Breast epithelium (tissue), 4 donors: ENCODE data around the gene LCN2. TPM values are rescaled to one million over a fixed set of nuclear protein-coding genes. Genes with fewer than 3 reads are reported as not detected.
A peak's percentile ranks its signal among the peaks of the same experiment; 100 is the strongest.

ENCODE experiments used
- DNase-seq, 2 donors: peaks; one replicate each; pipeline ENCODE4 v3.0.0-alpha.2; 2019; ENCODE audit warnings: low spot score in 2 of 2
- H3K27ac ChIP-seq, 2 donors: fragments of 200-600 bp; sonication (generic) in 1 of 2; one replicate each; pipeline ENCODE4 v1.5.1; 2016 to 2019; ENCODE audit warnings: mild to moderate bottlenecking in 1 of 2
- H3K27me3 ChIP-seq, 2 donors: fragments of 200-600 bp; sonication (generic) in 1 of 2; one replicate each; pipeline versions ENCODE4 v1.5.1 to v1.6.0; 2017 to 2019; ENCODE audit warnings: control low read depth in 1 of 2, mild to moderate bottlenecking in 1 of 2
- H3K36me3 ChIP-seq: fragments of 200-600 bp; one replicate; pipeline ENCODE4 v1.5.1; 2019
- H3K4me1 ChIP-seq, 2 donors: fragments of 200-600 bp; sonication (generic); one replicate each; pipeline ENCODE4 v1.5.1; 2016 to 2019; ENCODE audit warnings: control low read depth in 1 of 2
- H3K4me3 ChIP-seq, 3 donors: fragments of 200-600 bp; sonication (generic); 1 replicate in 2 of 3; 2 replicates in 1 of 3; pipeline ENCODE4 v1.5.1; 2016 to 2019; ENCODE audit warnings: mild to moderate bottlenecking in 3 of 3, moderate library complexity in 2 of 3
- H3K9me3 ChIP-seq, 2 donors: fragments of 200-600 bp; sonication (generic) in 1 of 2; one replicate each; pipeline ENCODE4 v1.5.1; 2016 to 2019; ENCODE audit warnings: control low read depth in 1 of 2
- POLR2A ChIP-seq: fragments of 450-650 bp; IDR thresholded peaks from one replicate; pipeline ENCODE4 v1.6.1; 2016; ENCODE audit warnings: antibody characterized with exemption, mild to moderate bottlenecking, moderate library complexity
- POLR2AphosphoS5 ChIP-seq, 3 donors: sonication (generic); formaldehyde crosslinking; IDR thresholded peaks; one replicate each; pipeline ENCODE4 v1.6.1; 2017; ENCODE audit warnings: antibody characterized with exemption in 3 of 3
- intact Hi-C: fragments of 100-400 bp; cut with DNase I; formaldehyde crosslinking; loops from one replicate; pipeline ENCODE4 v1.15.1; 2023; ENCODE audit warnings: low total_unique reads
- total RNA-seq, 3 donors: library from RNA; depleted of rRNA; stranded (reverse); fragments of >200 nt; gene quantifications; one replicate each; pipeline ENCODE4 v1.1.0, GENCODE V29; 2016
- TF ChIP-seq, protein P1 (sequence below), 3 donors: fragments of 450-650 bp; IDR thresholded peaks; one replicate each; pipeline ENCODE4 v1.5.1; 2016 to 2017; ENCODE audit warnings: antibody characterized with exemption in 3 of 3, mild to moderate bottlenecking in 3 of 3, moderate library complexity in 3 of 3

The LCN2 gene
- total RNA-seq, 3 donors from 2014 or later: 38.5 to 42.3 TPM; not detected in 1

DNA sequence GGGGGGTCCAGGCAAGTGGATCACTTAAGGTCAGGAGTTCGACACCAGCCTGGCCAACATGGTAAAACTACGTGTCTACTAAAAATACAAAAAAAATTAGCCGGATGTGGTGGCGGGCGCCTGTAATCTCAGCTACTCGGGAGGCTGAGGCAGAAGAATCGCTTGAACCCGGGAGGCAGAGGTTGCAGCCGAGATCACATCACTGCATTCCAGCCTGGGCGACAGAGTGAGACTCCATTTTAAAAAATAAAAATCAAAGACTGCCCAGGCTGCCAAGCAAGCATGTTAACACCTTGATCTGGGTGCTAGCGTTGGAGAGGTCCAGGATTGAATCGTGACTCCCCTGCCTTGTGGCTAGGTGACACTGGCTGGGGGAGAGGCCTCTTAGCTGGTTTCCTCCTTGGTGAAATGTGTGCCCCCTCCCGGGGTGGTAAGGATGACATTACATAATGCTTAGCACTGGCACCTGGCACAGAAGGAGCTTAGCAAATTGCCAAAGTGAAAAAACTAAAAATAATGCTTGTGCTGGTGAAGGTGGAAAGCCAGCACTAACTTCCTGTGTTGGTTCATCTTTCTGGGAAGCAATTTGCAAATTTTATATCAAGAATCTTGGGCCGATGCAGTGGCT, 44.3 kb downstream of the LCN2 start:
- DNase-seq: no peak
- TF ChIP-seq, protein P1, sequence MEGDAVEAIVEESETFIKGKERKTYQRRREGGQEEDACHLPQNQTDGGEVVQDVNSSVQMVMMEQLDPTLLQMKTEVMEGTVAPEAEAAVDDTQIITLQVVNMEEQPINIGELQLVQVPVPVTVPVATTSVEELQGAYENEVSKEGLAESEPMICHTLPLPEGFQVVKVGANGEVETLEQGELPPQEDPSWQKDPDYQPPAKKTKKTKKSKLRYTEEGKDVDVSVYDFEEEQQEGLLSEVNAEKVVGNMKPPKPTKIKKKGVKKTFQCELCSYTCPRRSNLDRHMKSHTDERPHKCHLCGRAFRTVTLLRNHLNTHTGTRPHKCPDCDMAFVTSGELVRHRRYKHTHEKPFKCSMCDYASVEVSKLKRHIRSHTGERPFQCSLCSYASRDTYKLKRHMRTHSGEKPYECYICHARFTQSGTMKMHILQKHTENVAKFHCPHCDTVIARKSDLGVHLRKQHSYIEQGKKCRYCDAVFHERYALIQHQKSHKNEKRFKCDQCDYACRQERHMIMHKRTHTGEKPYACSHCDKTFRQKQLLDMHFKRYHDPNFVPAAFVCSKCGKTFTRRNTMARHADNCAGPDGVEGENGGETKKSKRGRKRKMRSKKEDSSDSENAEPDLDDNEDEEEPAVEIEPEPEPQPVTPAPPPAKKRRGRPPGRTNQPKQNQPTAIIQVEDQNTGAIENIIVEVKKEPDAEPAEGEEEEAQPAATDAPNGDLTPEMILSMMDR (IDR thresholded peaks at IDR 0.05): no peak
- no peak for TF ChIP-seq POLR2AphosphoS5 (IDR thresholded peaks at IDR 0.05)
- Histone ChIP-seq H3K27me3 (no peaks in the 10 kb centered on the region), H3K36me3 (no peaks in the 10 kb centered on the region), H3K4me1 (peaks cover 3 to 14% of the 10 kb centered on the region in 2 donors), H3K9me3 (no peaks in the 10 kb centered on the region), H3K27ac (peak overlapping the region; percentile 85 to 90), H3K4me3 (peak overlapping the region in 2 of 3 donors; percentile 86 to 99)
- intact Hi-C loops: no loop called here

DNA sequence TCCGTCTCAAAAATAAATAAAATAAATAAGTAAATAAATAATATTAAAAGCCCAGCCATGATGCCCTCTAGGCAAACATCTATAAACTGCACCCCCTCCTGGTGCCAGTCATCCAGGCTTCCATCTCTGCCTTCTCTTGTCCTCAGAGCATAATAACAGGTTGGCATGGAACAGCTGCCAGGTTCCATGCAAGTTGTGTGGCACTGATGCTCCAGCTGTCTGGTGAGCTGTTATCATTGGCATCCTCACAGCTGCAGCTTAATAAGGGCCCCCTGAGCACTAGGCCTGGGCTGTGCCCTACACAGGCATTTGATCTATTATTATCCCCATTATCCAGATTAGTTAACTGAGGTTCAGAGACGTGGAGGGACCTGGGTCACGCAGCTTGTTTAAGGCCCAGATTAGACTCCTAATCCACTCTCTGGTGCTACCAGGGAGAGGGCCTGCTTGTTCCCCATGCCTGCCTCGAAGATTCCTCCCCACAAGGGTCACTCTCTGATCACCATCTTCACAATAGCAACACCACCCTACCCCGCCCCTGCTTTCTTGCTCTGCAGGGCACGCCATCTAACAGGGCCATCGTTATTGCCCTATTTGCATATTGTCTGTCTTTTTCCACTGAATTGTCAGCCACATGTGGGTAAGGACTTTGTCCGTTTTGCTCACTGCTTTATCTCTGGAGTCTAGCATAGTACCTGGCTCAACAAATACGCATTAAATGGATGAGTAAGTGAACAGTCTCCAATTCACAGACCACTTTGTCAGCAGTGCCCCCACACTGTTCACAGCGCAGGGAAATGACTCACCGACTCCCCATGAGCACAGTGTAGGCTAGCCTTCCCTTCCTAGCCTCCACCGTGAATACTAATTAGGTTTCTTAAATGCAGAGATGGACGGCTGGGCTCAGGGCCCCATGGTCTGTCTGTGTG, 52.5 kb downstream of the LCN2 start:
- H3K4me1 ChIP-seq: no peaks in the 10 kb centered on the region
- no peak for TF ChIP-seq POLR2AphosphoS5 (IDR thresholded peaks at IDR 0.05)
- no peak for TF ChIP-seq POLR2A
- TF ChIP-seq, protein P1 (IDR thresholded peaks at IDR 0.05): no peak
- H3K4me3 ChIP-seq: no peak overlapping the region
- H3K27me3 ChIP-seq: no peaks in the 10 kb centered on the region
- peak overlapping the region in 1 of 2 donors; percentile 49 for H3K27ac ChIP-seq
- intact Hi-C loops: no loop called here
- DNase-seq: no peak
- H3K9me3 ChIP-seq: no peaks in the 10 kb centered on the region
- H3K36me3 ChIP-seq: no peaks in the 10 kb centered on the region

DNA sequence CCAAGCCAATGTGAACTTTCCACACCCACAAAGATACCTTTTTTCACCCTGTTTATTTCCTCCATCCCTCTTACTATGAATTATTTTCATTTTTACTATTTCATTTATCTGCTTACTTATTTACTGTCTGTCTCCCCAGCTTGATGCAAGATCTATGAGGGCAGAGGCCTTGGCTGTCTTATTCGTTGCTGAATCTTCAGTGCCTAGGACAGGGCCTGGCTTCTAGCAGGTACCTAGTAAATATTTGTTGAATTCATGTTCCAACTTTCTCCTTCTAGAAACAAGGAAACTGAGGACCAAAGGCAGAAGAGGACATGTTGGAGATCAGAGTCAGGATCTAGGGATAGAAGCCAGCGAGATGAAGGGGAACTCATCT, 53.4 kb downstream of the LCN2 start:
- no peaks in the 10 kb centered on the region for H3K27me3 ChIP-seq
- no peak for TF ChIP-seq POLR2AphosphoS5 (IDR thresholded peaks at IDR 0.05)
- TF ChIP-seq, protein P1 (IDR thresholded peaks at IDR 0.05): no peak
- TF ChIP-seq POLR2A: no peak
- no peaks in the 10 kb centered on the region for H3K9me3 ChIP-seq
- H3K27ac ChIP-seq: peak overlapping the region in 1 of 2 donors; percentile 70
- no peak for DNase-seq
- no peaks in the 10 kb centered on the region for H3K36me3 ChIP-seq
- peak overlapping the region; percentile 65 to 76 (median 75) for H3K4me3 ChIP-seq
- H3K4me1 ChIP-seq: no peaks in the 10 kb centered on the region
- intact Hi-C loops: no loop called here

Other genes with a start within 250 kb of the LCN2 start
- 100 to 1,000 TPM in 2 of 3 donors, 10 to 100 TPM in 1; 61.5 to 175 (median 103) TPM for gene ST6GALNAC6, start 249.8 kb upstream of the LCN2 start, total RNA-seq
- gene ST6GALNAC4, start 232.4 kb upstream of the LCN2 start, total RNA-seq: 10 to 100 TPM; 17.6 to 44.6 (median 24.0) TPM
- gene PIP5KL1, start 218.7 kb upstream of the LCN2 start, total RNA-seq: 10 to 100 TPM in 1 of 3 donors, 1 to 10 TPM in 2; 2.2 to 10.1 (median 5.2) TPM
- 10 to 100 TPM; 10.6 to 17.4 (median 17.1) TPM for gene DPM2, start 211.6 kb upstream of the LCN2 start, total RNA-seq
- 10 to 100 TPM in 2 of 3 donors, 1 to 10 TPM in 1; 7.7 to 32.1 (median 19.7) TPM for gene EEIG1, start 168.5 kb upstream of the LCN2 start, total RNA-seq
- 10 to 100 TPM in 2 of 3 donors, 1 to 10 TPM in 1; 8.8 to 13.1 (median 11.9) TPM for gene NAIF1, start 82.1 kb upstream of the LCN2 start, total RNA-seq
- gene SLC25A25, start 81.2 kb upstream of the LCN2 start, total RNA-seq: 10 to 100 TPM; 27.2 to 43.9 (median 33.1) TPM
- 10 to 100 TPM; 35.7 to 86.9 (median 55.0) TPM for gene PTGES2, start 21.7 kb upstream of the LCN2 start, total RNA-seq
- 100 to 1,000 TPM; 144 to 232 (median 152) TPM for gene BBLN, start 10.8 kb downstream of the LCN2 start, total RNA-seq
- 10 to 100 TPM; 54.1 to 71.8 (median 58.4) TPM for gene CIZ1, start 42.1 kb downstream of the LCN2 start, total RNA-seq
- gene DNM1, start 53.9 kb downstream of the LCN2 start, total RNA-seq: 10 to 100 TPM; 11.3 to 36.0 (median 12.5) TPM
- 100 to 1,000 TPM in 1 of 3 donors, 10 to 100 TPM in 2; 87.7 to 121 (median 97.5) TPM for gene GOLGA2, start 126.6 kb downstream of the LCN2 start, total RNA-seq
- gene SWI5, start 126.8 kb downstream of the LCN2 start, total RNA-seq: 10 to 100 TPM; 25.8 to 39.7 (median 31.4) TPM
- 10 to 100 TPM; 11.8 to 19.8 (median 18.0) TPM for gene TRUB2, start 173.0 kb downstream of the LCN2 start, total RNA-seq
- 10 to 100 TPM; 30.2 to 59.7 (median 46.2) TPM for gene COQ4, start 173.4 kb downstream of the LCN2 start, total RNA-seq
- 10 to 100 TPM; 11.3 to 18.7 (median 15.8) TPM for gene SLC27A4, start 191.1 kb downstream of the LCN2 start, total RNA-seq
- 10 to 100 TPM; 21.3 to 24.1 (median 23.8) TPM for gene URM1, start 221.9 kb downstream of the LCN2 start, total RNA-seq